Esophagus muscularis mucosa (tissue), 4 donors: Measurements from ENCODE around the gene TMEM234. TPM values are rescaled to one million over a fixed set of nuclear protein-coding genes. Genes with fewer than 3 reads are reported as not detected.
A peak's percentile ranks its signal among the peaks of the same experiment; 100 is the strongest.

ENCODE experiments used
- DNase-seq: peaks from one replicate; pipeline ENCODE4 v3.0.0-alpha.2; 2017; ENCODE audit errors: extremely low spot score
- H3K27ac ChIP-seq, 4 donors: fragments of 200-600 bp; sonication (generic); replicated peaks in 1 of 4; 1 replicate in 3 of 4; 2 replicates in 1 of 4; pipeline ENCODE4 v1.5.1; 2016 to 2019; ENCODE audit warnings: mild to moderate bottlenecking in 1 of 4
- H3K27me3 ChIP-seq, 4 donors: fragments of 200-600 bp; sonication (generic); one replicate each; pipeline versions ENCODE4 v1.5.1 to v1.6.0; 2016 to 2019
- H3K36me3 ChIP-seq, 4 donors: fragments of 200-600 bp; sonication (generic); one replicate each; pipeline ENCODE4 v1.5.1; 2016 to 2019
- H3K4me1 ChIP-seq, 4 donors: fragments of 200-600 bp; sonication (generic); one replicate each; pipeline ENCODE4 v1.5.1; 2016 to 2019
- H3K4me3 ChIP-seq, 4 donors: fragments of 200-600 bp; sonication (generic); 1 replicate in 2 of 4; 2 replicates in 2 of 4; pipeline ENCODE4 v1.5.1; 2016 to 2019; ENCODE audit warnings: mild to moderate bottlenecking in 4 of 4, moderate library complexity in 1 of 4
- H3K9me3 ChIP-seq, 4 donors: fragments of 200-600 bp; sonication (generic); 1 replicate in 3 of 4; 2 replicates in 1 of 4; pipeline ENCODE4 v1.5.1; 2016 to 2019
- EP300 ChIP-seq: sonication (generic); formaldehyde crosslinking; IDR thresholded peaks from one replicate; pipeline ENCODE4 v1.6.1; 2017; ENCODE audit warnings: antibody characterized with exemption
- POLR2A ChIP-seq: fragments of 450-650 bp; IDR thresholded peaks from one replicate; pipeline ENCODE4 v1.6.1; 2017; ENCODE audit warnings: antibody characterized with exemption, moderate library complexity, mild to moderate bottlenecking, low read depth
- POLR2AphosphoS5 ChIP-seq, 2 donors: sonication (generic); formaldehyde crosslinking; IDR thresholded peaks; one replicate each; pipeline ENCODE4 v1.6.1; 2017; ENCODE audit warnings: antibody characterized with exemption in 2 of 2
- WGBS: methylation state at CpG from one replicate; pipeline ENCODE4 v1.1.5; 2018; 5-methylcytosine and 5-hydroxymethylcytosine counted together
- intact Hi-C: fragments of 100-400 bp; cut with DNase I; formaldehyde crosslinking; loops from one replicate; pipeline ENCODE4 v1.15.1; 2023
- total RNA-seq, 4 donors: library from RNA; depleted of rRNA; stranded (reverse); fragments of >200 nt; gene quantifications; one replicate each; pipeline versions ENCODE4 v1.1.0 to v1.2.1, GENCODE V29; 2016
- TF ChIP-seq, protein P1 (sequence below), 3 experiments: fragments of 200-600 bp in 2 of 3; fragments of 450-650 bp in 1 of 3; sonication (generic) in 2 of 3; IDR thresholded peaks; one replicate each; pipeline ENCODE4 v1.5.1; 2017 to 2019; ENCODE audit warnings: antibody characterized with exemption in 3 of 3, mild to moderate bottlenecking in 2 of 3, moderate library complexity in 1 of 3

The TMEM234 gene
- total RNA-seq, 4 donors from 2014 or later: 6.6 to 10.0 (median 8.2) TPM

DNA sequence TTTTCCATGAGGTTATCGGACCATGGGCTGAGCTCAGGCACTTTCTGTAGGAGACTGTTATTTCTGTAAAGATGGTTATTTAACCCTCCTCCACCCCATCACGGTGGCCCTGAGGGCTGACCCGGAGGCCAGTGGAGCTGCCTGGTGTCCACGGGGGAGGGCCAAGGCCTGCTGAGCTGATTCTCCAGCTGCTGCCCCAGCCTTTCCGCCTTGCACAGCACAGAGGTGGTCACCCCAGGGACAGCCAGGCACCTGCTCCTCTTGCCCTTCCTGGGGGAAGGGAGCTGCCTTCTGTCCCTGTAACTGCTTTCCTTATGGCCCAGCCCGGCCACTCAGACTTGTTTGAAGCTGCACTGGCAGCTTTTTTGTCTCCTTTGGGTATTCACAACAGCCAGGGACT, 24.3 kb downstream of the TMEM234 start:
- TF ChIP-seq EP300 (no peak), POLR2AphosphoS5 (IDR thresholded peaks at IDR 0.05) (no peak), POLR2A (no peak)
- TF ChIP-seq, protein P1, sequence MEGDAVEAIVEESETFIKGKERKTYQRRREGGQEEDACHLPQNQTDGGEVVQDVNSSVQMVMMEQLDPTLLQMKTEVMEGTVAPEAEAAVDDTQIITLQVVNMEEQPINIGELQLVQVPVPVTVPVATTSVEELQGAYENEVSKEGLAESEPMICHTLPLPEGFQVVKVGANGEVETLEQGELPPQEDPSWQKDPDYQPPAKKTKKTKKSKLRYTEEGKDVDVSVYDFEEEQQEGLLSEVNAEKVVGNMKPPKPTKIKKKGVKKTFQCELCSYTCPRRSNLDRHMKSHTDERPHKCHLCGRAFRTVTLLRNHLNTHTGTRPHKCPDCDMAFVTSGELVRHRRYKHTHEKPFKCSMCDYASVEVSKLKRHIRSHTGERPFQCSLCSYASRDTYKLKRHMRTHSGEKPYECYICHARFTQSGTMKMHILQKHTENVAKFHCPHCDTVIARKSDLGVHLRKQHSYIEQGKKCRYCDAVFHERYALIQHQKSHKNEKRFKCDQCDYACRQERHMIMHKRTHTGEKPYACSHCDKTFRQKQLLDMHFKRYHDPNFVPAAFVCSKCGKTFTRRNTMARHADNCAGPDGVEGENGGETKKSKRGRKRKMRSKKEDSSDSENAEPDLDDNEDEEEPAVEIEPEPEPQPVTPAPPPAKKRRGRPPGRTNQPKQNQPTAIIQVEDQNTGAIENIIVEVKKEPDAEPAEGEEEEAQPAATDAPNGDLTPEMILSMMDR (IDR thresholded peaks at IDR 0.05): no peak
- no peak for DNase-seq
- H3K9me3 ChIP-seq: no peaks in the 10 kb centered on the region
- peaks cover 29 to 39% (median 31%) of the 10 kb centered on the region in 4 donors for H3K4me1 ChIP-seq
- H3K4me3 ChIP-seq: no peak overlapping the region
- no peaks in the 10 kb centered on the region for H3K27me3 ChIP-seq
- 68% methylated on average over 6 of the region's 6 CpGs for WGBS
- peaks cover 42 to 57% (median 53%) of the 10 kb centered on the region in 4 donors for H3K36me3 ChIP-seq
- intact Hi-C loops: no loop called here
- H3K27ac ChIP-seq: peak overlapping the region in 1 of 4 donors; percentile 18

- no peak for DNase-seq
- peaks cover 50 to 64% (median 61%) of the 10 kb centered on the region in 4 donors for H3K36me3 ChIP-seq
- H3K9me3 ChIP-seq: no peaks in the 10 kb centered on the region
- 90% methylated on average over 1 of the region's 1 CpG for WGBS
- TF ChIP-seq POLR2A (no peak), POLR2AphosphoS5 (IDR thresholded peaks at IDR 0.05) (no peak), EP300 (no peak)
- TF ChIP-seq, protein P1 (IDR thresholded peaks at IDR 0.05): no peak
- H3K27me3 ChIP-seq: no peaks in the 10 kb centered on the region
- no peak overlapping the region for H3K4me3 ChIP-seq
- intact Hi-C loops: no loop called here
- no peak overlapping the region for H3K27ac ChIP-seq
- peaks cover 26 to 37% (median 29%) of the 10 kb centered on the region in 4 donors for H3K4me1 ChIP-seq
These were observed 25.1 kb downstream of the TMEM234 start for GRCh38 chr1:32197074-32197473.

DNA sequence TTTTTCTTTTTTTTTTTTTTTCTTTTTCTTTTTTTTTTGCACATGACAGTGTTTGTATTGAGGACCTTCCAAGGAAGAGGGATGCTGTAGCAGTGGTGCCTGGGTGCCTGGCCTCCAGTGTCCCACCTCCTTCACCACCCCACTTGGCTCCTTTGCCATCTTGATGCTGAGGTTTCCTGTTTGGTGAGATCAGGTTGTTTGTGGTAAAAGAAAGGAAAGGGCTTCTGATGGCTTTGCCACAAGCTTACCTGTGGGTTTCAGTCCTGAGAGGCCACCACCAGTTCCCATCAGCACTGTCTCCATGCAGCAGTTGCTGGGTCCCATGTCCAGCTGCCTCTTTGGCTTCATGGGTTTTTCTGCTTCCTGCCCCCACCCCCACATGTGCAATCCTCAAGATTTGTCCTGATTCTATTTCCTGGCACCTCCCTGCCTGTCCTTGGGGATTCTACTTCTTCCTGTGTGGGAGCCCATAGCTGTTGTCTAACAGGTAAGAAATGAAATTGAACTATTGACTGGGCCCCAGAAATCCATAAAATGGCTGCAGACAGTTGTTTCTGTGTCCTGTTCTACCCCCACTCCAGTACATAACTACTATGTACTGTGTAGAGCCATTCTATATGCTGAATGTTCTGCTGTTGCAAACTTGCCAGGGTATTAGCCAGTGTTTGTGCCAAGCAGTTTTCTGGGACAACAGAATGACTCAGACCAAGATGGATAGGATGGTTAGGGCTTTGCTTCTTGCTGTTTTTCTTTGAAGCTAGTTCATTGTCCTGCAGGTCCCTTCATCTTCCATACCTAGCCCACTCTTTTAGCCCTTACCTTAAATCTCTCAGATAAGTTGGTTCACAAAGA, 26.0 kb downstream of the TMEM234 start:
- TF ChIP-seq, protein P1 (IDR thresholded peaks at IDR 0.05): no peak
- TF ChIP-seq EP300 (no peak), POLR2AphosphoS5 (IDR thresholded peaks at IDR 0.05) (no peak), POLR2A (no peak)
- peaks cover 58 to 73% (median 70%) of the 10 kb centered on the region in 4 donors for H3K36me3 ChIP-seq
- H3K27me3 ChIP-seq: no peaks in the 10 kb centered on the region
- no peaks in the 10 kb centered on the region for H3K9me3 ChIP-seq
- no peak overlapping the region for H3K4me3 ChIP-seq
- DNase-seq: no peak
- H3K27ac ChIP-seq: no peak overlapping the region
- peaks cover 18 to 28% (median 20%) of the 10 kb centered on the region in 4 donors for H3K4me1 ChIP-seq
- intact Hi-C loops: no loop called here

GRCh38 chr1:32195531-32195930, 26.6 kb downstream of the TMEM234 start:
- H3K27ac ChIP-seq: no peak overlapping the region
- WGBS: 83% methylated on average over 3 of the region's 3 CpGs
- intact Hi-C loops: no loop called here
- TF ChIP-seq EP300 (no peak), POLR2AphosphoS5 (IDR thresholded peaks at IDR 0.05) (no peak), POLR2A (no peak)
- TF ChIP-seq, protein P1 (IDR thresholded peaks at IDR 0.05): no peak
- peaks cover 15 to 24% (median 17%) of the 10 kb centered on the region in 4 donors for H3K4me1 ChIP-seq
- H3K27me3 ChIP-seq: no peaks in the 10 kb centered on the region
- DNase-seq: no peak
- H3K36me3 ChIP-seq: peaks cover 65 to 80% (median 76%) of the 10 kb centered on the region in 4 donors
- no peaks in the 10 kb centered on the region for H3K9me3 ChIP-seq
- no peak overlapping the region for H3K4me3 ChIP-seq
